ENCODE results near the gene HEMK1.

DNA sequence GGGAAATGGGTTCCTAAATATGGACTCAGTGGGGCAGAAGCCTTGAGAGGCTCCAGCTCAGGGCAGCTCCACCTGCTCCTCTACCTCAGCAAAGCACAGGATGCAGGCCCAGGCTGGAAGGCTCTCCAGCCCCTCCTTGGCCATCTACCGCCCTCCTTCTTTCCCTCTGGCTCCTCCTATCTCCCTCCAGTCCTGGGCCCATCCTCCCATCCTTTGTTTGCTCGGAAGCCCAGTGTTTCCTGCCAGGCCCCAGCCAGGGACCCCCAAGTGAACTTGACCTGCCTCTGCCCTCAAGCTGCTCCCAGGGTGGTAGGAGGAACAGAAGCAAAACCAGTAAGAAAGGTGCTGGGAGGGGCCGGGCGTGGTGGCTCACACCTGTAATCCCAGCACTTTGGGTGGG, 67.7 kb downstream of the HEMK1 start:
- TF ChIP-seq, protein P1, sequence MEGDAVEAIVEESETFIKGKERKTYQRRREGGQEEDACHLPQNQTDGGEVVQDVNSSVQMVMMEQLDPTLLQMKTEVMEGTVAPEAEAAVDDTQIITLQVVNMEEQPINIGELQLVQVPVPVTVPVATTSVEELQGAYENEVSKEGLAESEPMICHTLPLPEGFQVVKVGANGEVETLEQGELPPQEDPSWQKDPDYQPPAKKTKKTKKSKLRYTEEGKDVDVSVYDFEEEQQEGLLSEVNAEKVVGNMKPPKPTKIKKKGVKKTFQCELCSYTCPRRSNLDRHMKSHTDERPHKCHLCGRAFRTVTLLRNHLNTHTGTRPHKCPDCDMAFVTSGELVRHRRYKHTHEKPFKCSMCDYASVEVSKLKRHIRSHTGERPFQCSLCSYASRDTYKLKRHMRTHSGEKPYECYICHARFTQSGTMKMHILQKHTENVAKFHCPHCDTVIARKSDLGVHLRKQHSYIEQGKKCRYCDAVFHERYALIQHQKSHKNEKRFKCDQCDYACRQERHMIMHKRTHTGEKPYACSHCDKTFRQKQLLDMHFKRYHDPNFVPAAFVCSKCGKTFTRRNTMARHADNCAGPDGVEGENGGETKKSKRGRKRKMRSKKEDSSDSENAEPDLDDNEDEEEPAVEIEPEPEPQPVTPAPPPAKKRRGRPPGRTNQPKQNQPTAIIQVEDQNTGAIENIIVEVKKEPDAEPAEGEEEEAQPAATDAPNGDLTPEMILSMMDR (IDR thresholded peaks at IDR 0.05; ENCODE audit: low read depth, low read length, missing input control), result no peak
- TF ChIP-seq, protein P2, sequence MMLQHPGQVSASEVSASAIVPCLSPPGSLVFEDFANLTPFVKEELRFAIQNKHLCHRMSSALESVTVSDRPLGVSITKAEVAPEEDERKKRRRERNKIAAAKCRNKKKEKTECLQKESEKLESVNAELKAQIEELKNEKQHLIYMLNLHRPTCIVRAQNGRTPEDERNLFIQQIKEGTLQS (IDR thresholded peaks at IDR 0.05), result no peak
- TF ChIP-seq, protein P3, sequence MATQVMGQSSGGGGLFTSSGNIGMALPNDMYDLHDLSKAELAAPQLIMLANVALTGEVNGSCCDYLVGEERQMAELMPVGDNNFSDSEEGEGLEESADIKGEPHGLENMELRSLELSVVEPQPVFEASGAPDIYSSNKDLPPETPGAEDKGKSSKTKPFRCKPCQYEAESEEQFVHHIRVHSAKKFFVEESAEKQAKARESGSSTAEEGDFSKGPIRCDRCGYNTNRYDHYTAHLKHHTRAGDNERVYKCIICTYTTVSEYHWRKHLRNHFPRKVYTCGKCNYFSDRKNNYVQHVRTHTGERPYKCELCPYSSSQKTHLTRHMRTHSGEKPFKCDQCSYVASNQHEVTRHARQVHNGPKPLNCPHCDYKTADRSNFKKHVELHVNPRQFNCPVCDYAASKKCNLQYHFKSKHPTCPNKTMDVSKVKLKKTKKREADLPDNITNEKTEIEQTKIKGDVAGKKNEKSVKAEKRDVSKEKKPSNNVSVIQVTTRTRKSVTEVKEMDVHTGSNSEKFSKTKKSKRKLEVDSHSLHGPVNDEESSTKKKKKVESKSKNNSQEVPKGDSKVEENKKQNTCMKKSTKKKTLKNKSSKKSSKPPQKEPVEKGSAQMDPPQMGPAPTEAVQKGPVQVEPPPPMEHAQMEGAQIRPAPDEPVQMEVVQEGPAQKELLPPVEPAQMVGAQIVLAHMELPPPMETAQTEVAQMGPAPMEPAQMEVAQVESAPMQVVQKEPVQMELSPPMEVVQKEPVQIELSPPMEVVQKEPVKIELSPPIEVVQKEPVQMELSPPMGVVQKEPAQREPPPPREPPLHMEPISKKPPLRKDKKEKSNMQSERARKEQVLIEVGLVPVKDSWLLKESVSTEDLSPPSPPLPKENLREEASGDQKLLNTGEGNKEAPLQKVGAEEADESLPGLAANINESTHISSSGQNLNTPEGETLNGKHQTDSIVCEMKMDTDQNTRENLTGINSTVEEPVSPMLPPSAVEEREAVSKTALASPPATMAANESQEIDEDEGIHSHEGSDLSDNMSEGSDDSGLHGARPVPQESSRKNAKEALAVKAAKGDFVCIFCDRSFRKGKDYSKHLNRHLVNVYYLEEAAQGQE (IDR thresholded peaks at IDR 0.05), result no peak
- no peak for TF ChIP-seq HNF4G (IDR thresholded peaks at IDR 0.05)
- no peak for TF ChIP-seq JUND (IDR thresholded peaks at IDR 0.05)
- no peak for TF ChIP-seq RAD21 (IDR thresholded peaks at IDR 0.05)
- no peak for TF ChIP-seq FOXA1 (IDR thresholded peaks at IDR 0.05)
- no peak for TF ChIP-seq SP1 (IDR thresholded peaks at IDR 0.05)
- TF ChIP-seq TAF1 (conservative IDR thresholded peaks at IDR 0.05), result no peak

Data from liver (tissue), 3 donors.